CD14-positive monocyte (primary cell): ENCODE results near the gene FAM107B. TPM values are rescaled to one million over a fixed set of nuclear protein-coding genes. Genes with fewer than 3 reads are reported as not detected.

Source experiments
- DNase-seq, 3 donors: peaks; one replicate each; pipeline ENCODE4 v3.0.0-alpha.2; 2011 to 2022
- H2AFZ ChIP-seq: 2 replicates; pipeline ENCODE4 v1.6.0; 2012; ENCODE audit warnings: mild to moderate bottlenecking, low read depth, low read length, inconsistent platforms; ENCODE audit not compliant: insufficient read depth, poor library complexity, severe bottlenecking
- H3K27ac ChIP-seq, 2 donors: 1 replicate in 1 of 2; 2 replicates in 1 of 2; pipeline ENCODE4 v1.5.1; 2012 to 2013; ENCODE audit warnings: low read length in 2 of 2, control low read depth in 1 of 2, inconsistent platforms in 1 of 2, low read depth in 1 of 2, mild to moderate bottlenecking in 1 of 2
- H3K27me3 ChIP-seq, 2 donors: one replicate each; pipeline versions ENCODE4 v1.6.0 to v1.6.1; 2011 to 2013; ENCODE audit warnings: low read length in 2 of 2; ENCODE audit not compliant: control insufficient read depth in 2 of 2, insufficient read depth in 2 of 2
- H3K36me3 ChIP-seq, 2 donors: replicated peaks in 1 of 2; 1 replicate in 1 of 2; 2 replicates in 1 of 2; pipeline versions ENCODE4 v1.5.1 to v1.6.1; 2012 to 2013; ENCODE audit warnings: low read length in 2 of 2, control low read depth in 1 of 2, inconsistent platforms in 1 of 2, mild to moderate bottlenecking in 1 of 2; ENCODE audit not compliant: insufficient read depth in 2 of 2, control insufficient read depth in 1 of 2
- H3K4me1 ChIP-seq, 2 donors: 1 replicate in 1 of 2; 2 replicates in 1 of 2; pipeline versions ENCODE4 v1.5.1 to v1.6.1; 2012 to 2013; ENCODE audit warnings: low read length in 2 of 2, control low read depth in 1 of 2, inconsistent platforms in 1 of 2, mild to moderate bottlenecking in 1 of 2, moderate library complexity in 1 of 2; ENCODE audit not compliant: insufficient read depth in 2 of 2, control insufficient read depth in 1 of 2
- H3K4me2 ChIP-seq: replicated peaks from 2 replicates; pipeline ENCODE3; 2012; ENCODE audit warnings: low read length, moderate library complexity, mild to moderate bottlenecking; ENCODE audit not compliant: poor library complexity, severe bottlenecking; ENCODE audit errors: extremely low read depth
- H3K4me3 ChIP-seq, 3 experiments: fragments of 200-600 bp in 1 of 3; sonication (generic) in 1 of 3; replicated peaks in 1 of 3; 1 replicate in 2 of 3; 2 replicates in 1 of 3; pipeline ENCODE4 v1.5.1; 2011 to 2013; ENCODE audit warnings: low read length in 3 of 3, mild to moderate bottlenecking in 3 of 3, control low read depth in 2 of 3, low read depth in 2 of 3, inconsistent platforms in 1 of 3, moderate library complexity in 1 of 3
- H3K79me2 ChIP-seq: 2 replicates; pipeline ENCODE4 v1.6.0; 2012; ENCODE audit warnings: mild to moderate bottlenecking, control low read depth, inconsistent platforms, low read length, moderate library complexity; ENCODE audit not compliant: insufficient read depth
- H3K9ac ChIP-seq: 2 replicates; pipeline ENCODE4 v1.6.0; 2017; ENCODE audit warnings: low read length, mild to moderate bottlenecking; ENCODE audit not compliant: insufficient read depth, poor library complexity, severe bottlenecking
- H3K9me3 ChIP-seq, 2 donors: replicated peaks in 1 of 2; 1 replicate in 1 of 2; 2 replicates in 1 of 2; pipeline versions ENCODE4 v1.5.1 to v1.6.1; 2012 to 2013; ENCODE audit warnings: low read length in 2 of 2, control low read depth in 1 of 2; ENCODE audit not compliant: control insufficient read depth in 1 of 2, insufficient read depth in 1 of 2
- H4K20me1 ChIP-seq: 2 replicates; pipeline ENCODE4 v1.6.0; 2012; ENCODE audit warnings: mild to moderate bottlenecking, low read length, control low read depth, moderate library complexity; ENCODE audit not compliant: insufficient read depth
- H3K27ac Mint-ChIP-seq, 7 donors: one replicate each; pipeline ENCODE4 v1.8.0; 2020; ENCODE audit warnings: mild to moderate bottlenecking in 7 of 7, mixed read lengths in 7 of 7, moderate library complexity in 6 of 7, inconsistent platforms in 2 of 7
- H3K27me3 Mint-ChIP-seq, 3 donors: one replicate each; pipeline ENCODE4 v1.8.0; 2021 to 2022; ENCODE audit warnings: low read depth in 3 of 3, mild to moderate bottlenecking in 3 of 3, mixed read lengths in 3 of 3, moderate library complexity in 3 of 3, inconsistent platforms in 1 of 3
- H3K36me3 Mint-ChIP-seq, 2 donors: one replicate each; pipeline ENCODE4 v1.8.0; 2020; ENCODE audit warnings: mixed read lengths in 2 of 2, inconsistent platforms in 1 of 2, mild to moderate bottlenecking in 1 of 2
- H3K4me1 Mint-ChIP-seq: one replicate; pipeline ENCODE4 v1.8.0; 2020; ENCODE audit warnings: mild to moderate bottlenecking, mixed read lengths
- H3K4me3 Mint-ChIP-seq, 2 donors: one replicate each; pipeline ENCODE4 v1.8.0; 2020; ENCODE audit warnings: mild to moderate bottlenecking in 2 of 2, mixed read lengths in 2 of 2, moderate library complexity in 1 of 2
- H3K9me3 Mint-ChIP-seq, 7 donors: one replicate each; pipeline ENCODE4 v1.8.0; 2020 to 2022; ENCODE audit warnings: mixed read lengths in 7 of 7, mild to moderate bottlenecking in 6 of 7, moderate library complexity in 6 of 7, inconsistent platforms in 2 of 7
- WGBS: methylation state at CpG from one replicate; pipeline ENCODE4 v1.1.5; 2013; ENCODE audit warnings: missing lambda C conversion rate; ENCODE audit not compliant: insufficient coverage; 5-methylcytosine and 5-hydroxymethylcytosine counted together
- intact Hi-C, 2 donors: fragments of 100-400 bp; cut with micrococcal nuclease; formaldehyde crosslinking; loops; one replicate each; pipeline versions ENCODE4 v1.15.0 to v1.15.1; 2023
- polyA plus RNA-seq, 3 donors: library from polyadenylated mRNA; depleted of rRNA in 1 of 3; unstranded in 2 of 3; stranded (reverse) in 1 of 3; fragments of 300-500 nt in 2 of 3; fragments of >200 nt in 1 of 3; fragmentation: Illumina TruSeq in 2 of 3; gene quantifications; 1 replicate in 2 of 3; 2 replicates in 1 of 3; pipeline ENCODE4 v1.2.3, GENCODE V29; 2012 to 2021
- TF ChIP-seq, protein P1 (sequence below): fragments of 200-600 bp; IDR thresholded peaks from one replicate; pipeline ENCODE4 v1.8.0; 2022; ENCODE audit warnings: antibody characterized with exemption, mild to moderate bottlenecking

FAM107B gene
- polyA plus RNA-seq, 3 donors: 27.2 to 68.5 (median 28.4) TPM

DNA sequence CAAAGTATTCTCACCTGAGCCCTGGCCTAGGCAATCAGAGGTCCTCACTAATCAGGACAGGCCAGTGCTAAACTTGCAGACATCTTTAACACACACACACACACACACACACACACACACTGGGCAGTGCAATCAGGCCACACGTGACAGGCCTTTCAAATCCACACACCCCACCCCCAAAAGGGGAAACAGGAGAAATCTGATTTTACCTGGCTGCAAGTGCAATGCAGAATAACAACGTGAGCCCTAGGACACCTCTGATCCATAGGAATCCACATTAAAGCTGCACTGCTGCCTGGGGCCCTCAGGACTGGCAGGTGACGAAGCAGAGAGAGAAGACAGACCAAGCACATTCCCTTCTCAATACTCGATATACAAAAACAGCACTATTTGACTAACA lies 218.9 kb downstream of the FAM107B start:
- Histone ChIP-seq H3K9ac (peak overlapping the region; percentile 45), H3K27ac (peak overlapping the region; percentile 70 to 100), H3K4me1 (peaks cover 92 to 100% of the 10 kb centered on the region in 2 donors), H3K4me2 (peak overlapping the region; percentile 22), H3K79me2 (peaks cover 94% of the 10 kb centered on the region), H3K27me3 (no peaks in the 10 kb centered on the region), H3K36me3 (no peaks in the 10 kb centered on the region), H2AFZ (no peak overlapping the region), H4K20me1 (peaks cover 8% of the 10 kb centered on the region), H3K4me3 (peak overlapping the region in 1 of 3 experiments; percentile 3), H3K9me3 (no peaks in the 10 kb centered on the region)
- Mint-ChIP-seq H3K9me3 (peaks cover 0 to 3% (median 0%) of the 10 kb centered on the region in 7 donors), H3K36me3 (peaks cover 33 to 35% of the 10 kb centered on the region in 2 donors), H3K4me3 (peak overlapping the region in 1 of 2 donors; percentile 6), H3K27me3 (peaks cover 0 to 3% (median 0%) of the 10 kb centered on the region in 3 donors), H3K4me1 (peaks cover 93% of the 10 kb centered on the region), H3K27ac (peak overlapping the region; percentile 89 to 100 (median 98))
- intact Hi-C loops: no loop called here
- 51% methylated on average over 3 of the region's 4 CpGs for WGBS
- TF ChIP-seq, protein P1, sequence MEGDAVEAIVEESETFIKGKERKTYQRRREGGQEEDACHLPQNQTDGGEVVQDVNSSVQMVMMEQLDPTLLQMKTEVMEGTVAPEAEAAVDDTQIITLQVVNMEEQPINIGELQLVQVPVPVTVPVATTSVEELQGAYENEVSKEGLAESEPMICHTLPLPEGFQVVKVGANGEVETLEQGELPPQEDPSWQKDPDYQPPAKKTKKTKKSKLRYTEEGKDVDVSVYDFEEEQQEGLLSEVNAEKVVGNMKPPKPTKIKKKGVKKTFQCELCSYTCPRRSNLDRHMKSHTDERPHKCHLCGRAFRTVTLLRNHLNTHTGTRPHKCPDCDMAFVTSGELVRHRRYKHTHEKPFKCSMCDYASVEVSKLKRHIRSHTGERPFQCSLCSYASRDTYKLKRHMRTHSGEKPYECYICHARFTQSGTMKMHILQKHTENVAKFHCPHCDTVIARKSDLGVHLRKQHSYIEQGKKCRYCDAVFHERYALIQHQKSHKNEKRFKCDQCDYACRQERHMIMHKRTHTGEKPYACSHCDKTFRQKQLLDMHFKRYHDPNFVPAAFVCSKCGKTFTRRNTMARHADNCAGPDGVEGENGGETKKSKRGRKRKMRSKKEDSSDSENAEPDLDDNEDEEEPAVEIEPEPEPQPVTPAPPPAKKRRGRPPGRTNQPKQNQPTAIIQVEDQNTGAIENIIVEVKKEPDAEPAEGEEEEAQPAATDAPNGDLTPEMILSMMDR: no peak
- peak; percentile 31 to 51 (median 42) for DNase-seq

DNA sequence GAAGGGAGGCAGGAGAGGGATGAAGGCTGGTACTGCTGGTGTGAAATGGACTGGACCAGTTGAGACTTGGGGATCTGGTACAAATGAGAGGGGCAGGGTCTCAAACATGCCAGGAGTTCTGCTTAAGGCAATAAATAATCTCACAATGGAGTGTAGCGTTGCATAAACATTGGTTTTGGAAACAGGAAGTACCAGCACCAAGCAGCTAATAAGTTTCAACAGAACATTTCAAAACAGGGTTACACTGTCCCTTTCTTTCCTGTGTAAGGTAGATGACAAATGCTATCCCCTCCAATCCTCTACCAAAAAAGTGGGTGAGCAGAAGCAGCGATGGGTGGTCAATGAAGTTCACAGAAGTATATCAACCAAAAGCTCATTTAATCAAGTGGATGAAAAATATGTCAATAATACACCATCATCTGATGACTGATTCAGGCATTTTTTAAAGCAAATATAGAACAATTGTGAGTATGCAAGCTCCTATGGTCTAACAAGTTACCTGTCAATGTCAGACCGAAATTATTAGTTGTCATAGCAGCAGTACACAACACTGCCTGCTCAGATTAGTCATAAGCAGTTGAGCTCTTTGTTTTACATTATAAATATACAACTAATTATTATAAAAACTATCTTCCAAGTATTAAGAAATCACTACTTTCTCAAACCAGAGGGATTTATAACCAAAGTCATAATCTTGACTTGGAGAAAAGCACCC lies 220.0 kb downstream of the FAM107B start:
- Histone ChIP-seq H3K9ac (peak overlapping the region; percentile 45), H3K4me2 (peak overlapping the region; percentile 51), H3K36me3 (peaks cover 0 to 2% of the 10 kb centered on the region in 2 donors), H3K79me2 (peaks cover 92% of the 10 kb centered on the region), H2AFZ (no peak overlapping the region), H3K4me1 (peaks cover 91 to 100% of the 10 kb centered on the region in 2 donors), H3K27ac (peak overlapping the region; percentile 82 to 100), H3K9me3 (no peaks in the 10 kb centered on the region), H3K4me3 (peak overlapping the region in 1 of 3 experiments; percentile 39), H4K20me1 (peaks cover 16% of the 10 kb centered on the region), H3K27me3 (no peaks in the 10 kb centered on the region)
- H3K4me3 Mint-ChIP-seq: peak overlapping the region in 1 of 2 donors; percentile 54
- H3K27ac Mint-ChIP-seq: peak overlapping the region; percentile 96 to 100 (median 98)
- intact Hi-C loops: loop anchor here (5.0 kb wide), 3 partner anchors 43 to 108 kb away; no protein-coding TSS in a partner anchor
- H3K36me3 Mint-ChIP-seq: peaks cover 34 to 43% of the 10 kb centered on the region in 2 donors
- H3K9me3 Mint-ChIP-seq: no peaks in the 10 kb centered on the region
- H3K4me1 Mint-ChIP-seq: peaks cover 93% of the 10 kb centered on the region
- TF ChIP-seq, protein P1: no peak
- H3K27me3 Mint-ChIP-seq: peaks cover 0 to 1% (median under 1%) of the 10 kb centered on the region in 3 donors
- DNase-seq: peak; percentile 74 to 96 (median 89)
- WGBS: no CpG with 5 or more reads among the region's 3 CpGs
